ENCODE data around the gene VSTM2L. TPM values are rescaled to one million over a fixed set of nuclear protein-coding genes. Genes with fewer than 3 reads are reported as not detected.

Gene VSTM2L
- total and polyA plus RNA-seq, 2 of the 13 experiments (the other 11 are each of a cell fraction or from before 2014, with no cell fraction given) = not detected

- TF ChIP-seq TBX2 (CRISPR knock-in tag; IDR thresholded peaks at IDR 0.05; ENCODE audit: borderline replicate concordance) (peak; percentile 14; the same call in 1 of the 2 replicates), ZNF776 (CRISPR knock-in tag; IDR thresholded peaks at IDR 0.05) (peak; percentile 22; the same call in 1 of the 2 replicates), JUN (CRISPR knock-in tag; IDR thresholded peaks at IDR 0.05) (no peak), KLF16 (CRISPR knock-in tag; IDR thresholded peaks at IDR 0.05) (0 out of 4 replicates have a peak, but pooled peaks of 1 of the 2 experiments have one; percentile 25), HOXA3 (CRISPR knock-in tag; IDR thresholded peaks at IDR 0.05) (peak; percentile 23; the same call in 1 of the 2 replicates), MIXL1 (CRISPR knock-in tag; IDR thresholded peaks at IDR 0.05) (no peak), ZNF550 (CRISPR knock-in tag; IDR thresholded peaks at IDR 0.05; ENCODE audit: borderline replicate concordance) (0 out of 2 replicates have a peak, but pooled peaks have one; percentile 52), PHF8 (CRISPR knock-in tag; IDR thresholded peaks at IDR 0.05) (peak; percentile 60), DRAP1 (CRISPR knock-in tag; IDR thresholded peaks at IDR 0.05) (0 out of 2 replicates have a peak, but pooled peaks have one; percentile 35), ZNF317 (CRISPR knock-in tag; IDR thresholded peaks at IDR 0.05) (peak; percentile 61; the same call in 1 of the 2 replicates), HMGXB4 (CRISPR knock-in tag; IDR thresholded peaks at IDR 0.05; ENCODE audit: borderline replicate concordance in 1 of 2, low read depth in 1 of 2) (peak in 1 of 2 experiments; percentile 43; a peak in 1 of 4 replicates), LRRFIP1 (CRISPR knock-in tag; conservative IDR thresholded peaks at IDR 0.05) (no peak), ATF3 (CRISPR knock-in tag; IDR thresholded peaks at IDR 0.05) (no peak), MEF2D (CRISPR knock-in tag; IDR thresholded peaks at IDR 0.05) (peak; percentile 44; the same call in 1 of the 2 replicates), ZNF878 (CRISPR knock-in tag; IDR thresholded peaks at IDR 0.05) (no peak), ZNF607 (CRISPR knock-in tag; IDR thresholded peaks at IDR 0.05; ENCODE audit: borderline replicate concordance) (peak; percentile 64; the same call in 1 of the 2 replicates), DZIP1 (CRISPR knock-in tag; IDR thresholded peaks at IDR 0.05) (peak; percentile 60; the same call in 1 of the 2 replicates), YEATS2 (CRISPR knock-in tag; IDR thresholded peaks at IDR 0.05; ENCODE audit: borderline replicate concordance) (no peak), MAZ (IDR thresholded peaks at IDR 0.05; ENCODE audit: borderline replicate concordance, low read depth, low read length) (0 out of 2 replicates have a peak, but pooled peaks have one; percentile 11), MAZ (CRISPR knock-in tag; IDR thresholded peaks at IDR 0.05; ENCODE audit: low read depth) (no peak; the same call in 1 of the 2 replicates), NCOA2 (CRISPR knock-in tag; IDR thresholded peaks at IDR 0.05) (no peak)
Measured at GRCh38 chr20:37914672-37915433, 11.9 kb downstream of the VSTM2L start (continued).

Data from HepG2 (cell line).